H9 (cell line): Measurements from ENCODE around the gene ANO6. TPM values are rescaled to one million over a fixed set of nuclear protein-coding genes. Genes with fewer than 3 reads are reported as not detected.

ENCODE experiments used
- DNase-seq: peaks from one replicate; pipeline ENCODE4 v3.0.0-alpha.2; 2017
- H2AFZ ChIP-seq: one replicate; pipeline ENCODE4 v1.6.1; 2013; ENCODE audit warnings: mild to moderate bottlenecking, low read length, control low read depth, moderate library complexity
- H2AK5ac ChIP-seq: 2 replicates; pipeline ENCODE4 v1.6.1; 2013; ENCODE audit warnings: low read length, control low read depth, mixed read lengths; ENCODE audit not compliant: insufficient read length
- H2BK120ac ChIP-seq: one replicate; pipeline ENCODE4 v1.6.1; 2013; ENCODE audit warnings: low read depth, mild to moderate bottlenecking, low read length, control low read depth, inconsistent platforms; ENCODE audit not compliant: poor library complexity, severe bottlenecking
- H2BK12ac ChIP-seq: 2 replicates; pipeline ENCODE4 v1.6.1; 2013; ENCODE audit warnings: low read length, control low read depth, mixed read lengths, low read depth; ENCODE audit not compliant: insufficient read length
- H2BK15ac ChIP-seq: 2 replicates; pipeline ENCODE4 v1.6.1; 2013; ENCODE audit warnings: low read depth, low read length, control low read depth
- H2BK20ac ChIP-seq: one replicate; pipeline ENCODE4 v1.6.1; 2013; ENCODE audit warnings: low read depth, mild to moderate bottlenecking, low read length, control low read depth, inconsistent platforms; ENCODE audit not compliant: poor library complexity, severe bottlenecking
- H2BK5ac ChIP-seq: 2 replicates; pipeline ENCODE4 v1.6.1; 2013; ENCODE audit warnings: low read length, control low read depth, mixed read lengths; ENCODE audit not compliant: insufficient read length
- H3K14ac ChIP-seq: 2 replicates; pipeline ENCODE4 v1.6.1; 2013; ENCODE audit warnings: low read length, control low read depth; ENCODE audit not compliant: insufficient read depth
- H3K18ac ChIP-seq: 2 replicates; pipeline ENCODE4 v1.6.1; 2013; ENCODE audit warnings: low read depth, mild to moderate bottlenecking, mixed read lengths, low read length, control low read depth; ENCODE audit not compliant: insufficient read length
- H3K23ac ChIP-seq: 2 replicates; pipeline ENCODE4 v1.6.1; 2013; ENCODE audit warnings: low read length, control low read depth, mixed read lengths, low read depth; ENCODE audit not compliant: insufficient read length
- H3K23me2 ChIP-seq: 2 replicates; pipeline ENCODE4 v1.6.1; 2013; ENCODE audit warnings: low read depth, mild to moderate bottlenecking, mixed read lengths, low read length, control low read depth; ENCODE audit not compliant: insufficient read length, poor library complexity, severe bottlenecking
- H3K27ac ChIP-seq: 2 replicates; pipeline ENCODE4 v1.5.1; 2013; ENCODE audit warnings: low read length, control low read depth, mixed read lengths, low read depth; ENCODE audit not compliant: insufficient read length
- H3K27me3 ChIP-seq: 2 replicates; pipeline ENCODE4 v1.6.1; 2013; ENCODE audit warnings: low read length, control low read depth, inconsistent platforms; ENCODE audit not compliant: insufficient read depth
- H3K4ac ChIP-seq: 2 replicates; pipeline ENCODE4 v1.6.1; 2013; ENCODE audit warnings: low read depth, mild to moderate bottlenecking, control low read depth, inconsistent platforms, low read length, moderate library complexity
- H3K4me1 ChIP-seq: 2 replicates; pipeline ENCODE4 v1.6.1; 2013; ENCODE audit warnings: low read length, control low read depth, inconsistent platforms; ENCODE audit not compliant: insufficient read depth
- H3K4me2 ChIP-seq: 2 replicates; pipeline ENCODE4 v1.6.1; 2013; ENCODE audit warnings: low read length, control low read depth, mixed read lengths; ENCODE audit not compliant: insufficient read length, insufficient read depth
- H3K56ac ChIP-seq: 2 replicates; pipeline ENCODE4 v1.6.1; 2013; ENCODE audit warnings: low read depth, mild to moderate bottlenecking, mixed read lengths, low read length, control low read depth; ENCODE audit not compliant: insufficient read length
- H3K79me1 ChIP-seq: 2 replicates; pipeline ENCODE4 v1.6.1; 2013; ENCODE audit warnings: low read depth, mild to moderate bottlenecking, moderate library complexity, low read length, control low read depth, inconsistent platforms; ENCODE audit not compliant: insufficient read depth, poor library complexity, severe bottlenecking
- H3K79me2 ChIP-seq: 2 replicates; pipeline ENCODE4 v1.6.1; 2013; ENCODE audit warnings: low read length, control low read depth, inconsistent platforms; ENCODE audit not compliant: insufficient read depth
- H3K9ac ChIP-seq: 2 replicates; pipeline ENCODE4 v1.6.1; 2013; ENCODE audit warnings: low read length, control low read depth, mixed read lengths; ENCODE audit not compliant: insufficient read length; ENCODE audit errors: extremely low read depth
- H3K9me3 ChIP-seq: one replicate; pipeline ENCODE4 v1.6.1; 2013; ENCODE audit warnings: low read depth, low read length, inconsistent platforms; ENCODE audit not compliant: control insufficient read depth
- H3T11ph ChIP-seq: one replicate; pipeline ENCODE4 v1.6.1; 2013; ENCODE audit warnings: mild to moderate bottlenecking, low read length, control low read depth, inconsistent platforms
- H4K20me1 ChIP-seq: one replicate; pipeline ENCODE4 v1.6.1; 2013; ENCODE audit not compliant: control insufficient read depth, insufficient read length, insufficient read depth
- H4K5ac ChIP-seq: 2 replicates; pipeline ENCODE4 v1.6.1; 2013; ENCODE audit warnings: low read depth, mild to moderate bottlenecking, mixed read lengths, low read length, control low read depth; ENCODE audit not compliant: insufficient read length
- H4K8ac ChIP-seq: replicated peaks from 2 replicates; pipeline ENCODE4 v1.6.1; 2013; ENCODE audit warnings: low read length, control low read depth, mixed read lengths, low read depth; ENCODE audit not compliant: insufficient read length
- H4K91ac ChIP-seq: 2 replicates; pipeline ENCODE4 v1.6.1; 2013; ENCODE audit warnings: low read depth, mild to moderate bottlenecking, moderate library complexity, mixed read lengths, low read length, control low read depth; ENCODE audit not compliant: insufficient read length
- H3K27ac Mint-ChIP-seq, 3 experiments: 2 replicates in 2 of 3; 3 replicates in 1 of 3; pipeline ENCODE4 v1.8.0; 2020 to 2021; ENCODE audit warnings: mixed read lengths in 3 of 3, mild to moderate bottlenecking in 1 of 3, moderate library complexity in 1 of 3
- H3K27me3 Mint-ChIP-seq: 2 replicates; pipeline ENCODE4 v1.8.0; 2021; ENCODE audit warnings: low read depth, mild to moderate bottlenecking, moderate library complexity, mixed read lengths
- H3K36me3 Mint-ChIP-seq, 3 experiments: 2 replicates in 2 of 3; 3 replicates in 1 of 3; pipeline ENCODE4 v1.8.0; 2020 to 2021; ENCODE audit warnings: low read depth in 3 of 3, mixed read lengths in 3 of 3; ENCODE audit not compliant: insufficient read depth in 1 of 3
- H3K4me1 Mint-ChIP-seq, 2 experiments: 2 replicates each; pipeline ENCODE4 v1.8.0; 2020; ENCODE audit warnings: mixed read lengths in 2 of 2
- H3K4me3 Mint-ChIP-seq, 2 experiments: 2 replicates in 1 of 2; 3 replicates in 1 of 2; pipeline ENCODE4 v1.8.0; 2020 to 2021; ENCODE audit warnings: mild to moderate bottlenecking in 2 of 2, mixed read lengths in 2 of 2, moderate library complexity in 1 of 2
- H3K9me3 Mint-ChIP-seq, 2 experiments: 2 replicates in 1 of 2; 3 replicates in 1 of 2; pipeline ENCODE4 v1.8.0; 2020; ENCODE audit warnings: mild to moderate bottlenecking in 2 of 2, mixed read lengths in 2 of 2, moderate library complexity in 1 of 2
- CTCF ChIP-seq: fragments of 200-600 bp; sonication (generic); conservative IDR thresholded peaks from 3 replicates; pipeline ENCODE4 v1.8.0; 2021; ENCODE audit warnings: antibody characterized with exemption, mild to moderate bottlenecking
- WGBS: extraction: QIAGEN DNeasy Blood & Tissue Kit; methylation state at CpG from one replicate; pipeline ENCODE4 v1.1.7; 2013; ENCODE audit warnings: missing lambda C conversion rate, low lambda C conversion rate, mixed read lengths; ENCODE audit not compliant: insufficient read length; ENCODE audit errors: extremely low coverage; 5-methylcytosine and 5-hydroxymethylcytosine counted together
- total RNA-seq: library from RNA; stranded (reverse); gene quantifications from 2 replicates; pipeline ENCODE4 v1.2.1, GENCODE V29; 2021

ANO6 gene
- total RNA-seq, 1 experiment from 2014 or later: 24.3 TPM

DNA sequence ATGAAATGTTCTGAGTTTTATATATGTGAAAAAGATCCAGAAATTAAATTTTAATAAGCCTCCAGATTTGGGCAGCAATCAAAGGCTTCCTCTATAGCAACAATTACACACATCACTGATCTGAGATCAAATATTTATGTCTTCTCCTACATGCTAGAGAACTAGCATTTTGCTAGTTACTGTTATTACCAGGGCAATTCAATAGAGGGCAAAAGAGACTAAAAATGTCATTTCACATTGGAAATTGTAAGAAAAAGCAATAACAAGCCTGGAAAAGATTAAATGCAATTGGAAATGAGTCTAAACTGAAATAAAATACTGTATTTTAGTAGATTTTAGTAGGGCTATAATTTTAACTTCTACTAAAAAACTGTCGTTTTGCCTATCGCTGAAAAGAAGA is 32.6 kb upstream of the ANO6 start:
- no peak overlapping the region for H2BK120ac ChIP-seq
- H3K4me3 Mint-ChIP-seq: no peak overlapping the region
- H3K18ac ChIP-seq: no peak overlapping the region
- TF ChIP-seq CTCF: peak; percentile 51
- no peak overlapping the region for H3K27ac ChIP-seq
- H3K27ac Mint-ChIP-seq: no peak overlapping the region
- no CpG with 5 or more reads among the region's 2 CpGs for WGBS
- H4K91ac ChIP-seq: no peak overlapping the region
- peaks cover 7 to 14% (median 9%) of the 10 kb centered on the region in 3 experiments for H3K36me3 Mint-ChIP-seq
- no peaks in the 10 kb centered on the region for H4K20me1 ChIP-seq
- peaks cover 13 to 20% of the 10 kb centered on the region in 2 experiments for H3K9me3 Mint-ChIP-seq
- H3K79me2 ChIP-seq: no peaks in the 10 kb centered on the region
- no peak overlapping the region for H2AK5ac ChIP-seq
- DNase-seq: no peak
- no peaks in the 10 kb centered on the region for H3K27me3 Mint-ChIP-seq
- no peak overlapping the region for H3K56ac ChIP-seq
- H3K4me1 Mint-ChIP-seq: no peaks in the 10 kb centered on the region
- no peak overlapping the region for H3K4ac ChIP-seq
- no peak overlapping the region for H2BK5ac ChIP-seq
- H3T11ph ChIP-seq: no peak overlapping the region
- H3K4me2 ChIP-seq: no peak overlapping the region
- no peaks in the 10 kb centered on the region for H3K79me1 ChIP-seq
- no peak overlapping the region for H2AFZ ChIP-seq
- no peak overlapping the region for H3K23ac ChIP-seq
- H3K4me1 ChIP-seq: no peaks in the 10 kb centered on the region
- H2BK20ac ChIP-seq: no peak overlapping the region
- H4K8ac ChIP-seq: no peak overlapping the region
- H2BK12ac ChIP-seq: no peak overlapping the region
- H3K23me2 ChIP-seq: no peaks in the 10 kb centered on the region
- H3K9me3 ChIP-seq: no peaks in the 10 kb centered on the region
- H3K9ac ChIP-seq: no peak overlapping the region
- no peak overlapping the region for H3K14ac ChIP-seq
- no peak overlapping the region for H2BK15ac ChIP-seq
- no peaks in the 10 kb centered on the region for H3K27me3 ChIP-seq
- H4K5ac ChIP-seq: no peak overlapping the region
